ENCODE results near the gene MATK. TPM values are rescaled to one million over a fixed set of nuclear protein-coding genes. Genes with fewer than 3 reads are reported as not detected.

The MATK gene
- total and polyA plus RNA-seq, 4 donors: 0.78 to 7.0 (median 1.8) TPM

GRCh38 chr19:3762501-3763459 is 23.4 kb downstream of the MATK start, which contains the start of gene MRPL54:
TSS of gene MRPL54 (plus strand) at chr19:3762682. CDS start at chr19:3762701, 19 bp downstream.
- Histone ChIP-seq H3K27ac (ENCODE audit: low read depth in 1 of 2, low read length in 2 of 2) (peak within 1 kb of the TSS; percentile 94 to 100), H3K36me3 (ENCODE audit: control insufficient read depth in 4 of 4, insufficient read depth in 3 of 4, low read depth in 1 of 4, low read length in 3 of 4) (peaks cover 2 to 22% (median 5%) of the 10 kb centered on the region in 4 donors), H3K27me3 (ENCODE audit: control insufficient read depth in 4 of 4, insufficient read depth in 4 of 4, low read length in 3 of 4) (no peaks in the 10 kb centered on the region), H3K9ac (ENCODE audit: low read depth in 1 of 2, low read length in 2 of 2) (peak within 1 kb of the TSS; percentile 87 to 96), H3K9me3 (ENCODE audit: control insufficient read depth in 4 of 4, low read length in 3 of 4) (no peaks in the 10 kb centered on the region), H3K4me3 (ENCODE audit: low read depth in 1 of 3, low read length in 3 of 3) (peak within 1 kb of the TSS; percentile 78 to 90 (median 83)), H3K4me1 (ENCODE audit: control insufficient read depth in 4 of 4, insufficient read depth in 4 of 4, low read length in 3 of 4) (peaks cover 5 to 22% (median 14%) of the 10 kb centered on the region in 4 donors)
- TF ChIP-seq ZBTB33 (IDR thresholded peaks at IDR 0.05) (no peak), MAX (IDR thresholded peaks at IDR 0.05) (no peak), FOXA1 (IDR thresholded peaks at IDR 0.05) (no peak), JUND (IDR thresholded peaks at IDR 0.05) (peak; percentile 60 to 71), GABPA (IDR thresholded peaks at IDR 0.05 in 1 of 2, conservative IDR thresholded peaks at IDR 0.05 in 1 of 2) (peak; percentile 55 to 88), HNF4A (conservative IDR thresholded peaks at IDR 0.05) (peak in 1 of 2 donors; percentile 37), REST (IDR thresholded peaks at IDR 0.05) (peak; percentile 67), TAF1 (conservative IDR thresholded peaks at IDR 0.05) (peak; percentile 91), EGR1 (IDR thresholded peaks at IDR 0.05; ENCODE audit: low read depth in 2 of 2) (peak in 1 of 2 donors; percentile 25), SP1 (IDR thresholded peaks at IDR 0.05) (peak; percentile 56), YY1 (IDR thresholded peaks at IDR 0.05) (peak; percentile 96), CTCF (IDR thresholded peaks at IDR 0.05; ENCODE audit: low read depth, low read length, missing input control) (no peak), NR2F2 (IDR thresholded peaks at IDR 0.05) (peak; percentile 31), RAD21 (IDR thresholded peaks at IDR 0.05) (peak in 1 of 2 donors; percentile 32), FOXA2 (IDR thresholded peaks at IDR 0.05) (no peak), RXRA (IDR thresholded peaks at IDR 0.05) (peak; percentile 25 to 67), ATF3 (IDR thresholded peaks at IDR 0.05) (no peak), HNF4G (IDR thresholded peaks at IDR 0.05) (peak; percentile 9)
- peak; percentile 99 for DNase-seq (ENCODE audit: low spot score)
- 3% methylated on average over 47 of the region's 47 CpGs for WGBS
